Measurements from ENCODE around the gene VWF.
"Not testable (repeated sequence)": the region's sequence is repeated elsewhere in the genome, so short reads cannot be mapped to it uniquely, and the experiment has no call there.

DNA sequence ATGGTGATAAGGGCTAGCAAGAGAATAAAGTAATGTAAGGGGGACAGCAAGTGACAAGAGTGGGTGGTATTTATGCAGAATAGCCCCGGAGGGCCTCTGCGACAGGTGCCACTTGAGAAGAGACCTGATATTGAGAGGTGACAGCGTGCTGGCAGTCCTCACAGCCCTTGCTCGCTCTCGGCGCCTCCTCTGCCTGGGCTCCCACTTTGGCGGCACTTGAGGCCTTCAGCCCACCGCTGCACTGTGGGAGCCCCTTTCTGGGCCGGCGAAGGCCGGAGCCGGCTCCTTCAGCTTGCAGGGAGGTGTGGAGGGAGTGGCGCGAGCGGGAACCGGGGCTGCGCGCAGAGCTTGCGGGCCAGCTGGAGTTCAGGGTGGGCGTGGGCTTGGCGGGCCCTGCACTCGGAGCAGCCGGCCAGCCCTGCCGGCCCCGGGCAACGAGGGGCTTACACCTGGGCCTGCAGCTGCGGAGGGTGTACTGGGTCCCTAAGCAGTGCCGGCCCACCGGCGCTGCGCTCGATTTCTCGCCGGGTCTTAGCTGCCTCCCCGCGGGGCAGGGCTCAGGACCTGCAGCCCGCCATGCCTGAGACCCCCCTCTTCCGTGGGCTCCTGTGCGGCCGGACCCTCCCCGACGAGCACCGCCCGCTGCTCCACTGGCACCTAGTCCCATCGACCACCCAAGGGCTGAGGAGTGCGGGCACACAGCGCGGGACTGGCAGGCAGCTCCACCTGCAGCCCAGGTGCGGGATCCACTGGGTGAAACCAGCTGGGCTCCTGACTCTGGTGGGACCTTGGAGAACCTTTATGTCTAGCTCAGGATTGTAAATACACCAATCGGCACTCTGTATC, 34.9 kb upstream of the VWF start:
- not testable (repeated sequence) for TF ChIP-seq POLR2A, CTCF (IDR thresholded peaks at IDR 0.05)

Measured in right lobe of liver (tissue), 4 donors.